Measurements from ENCODE around the gene ME3.

ME3 gene

GRCh38 chr11:86506235-86506634 lies 166.2 kb downstream of the ME3 start:
- no peak overlapping the region for H3K4me3 ChIP-seq (ENCODE audit: control insufficient read depth, low read depth, low read length)
- no peak for TF ChIP-seq CTCF (IDR thresholded peaks at IDR 0.05; ENCODE audit: control insufficient read depth, insufficient read depth, low read depth, low read length, missing control alignments)
- no peak for DNase-seq (ENCODE audit: low read depth)

GRCh38 chr11:86503131-86503530 lies 169.3 kb downstream of the ME3 start:
- no peak for TF ChIP-seq CTCF (IDR thresholded peaks at IDR 0.05; ENCODE audit: control insufficient read depth, insufficient read depth, low read depth, low read length, missing control alignments)
- no peak for DNase-seq (ENCODE audit: low read depth)
- H3K4me3 ChIP-seq (ENCODE audit: control insufficient read depth, low read depth, low read length), result no peak overlapping the region

DNA sequence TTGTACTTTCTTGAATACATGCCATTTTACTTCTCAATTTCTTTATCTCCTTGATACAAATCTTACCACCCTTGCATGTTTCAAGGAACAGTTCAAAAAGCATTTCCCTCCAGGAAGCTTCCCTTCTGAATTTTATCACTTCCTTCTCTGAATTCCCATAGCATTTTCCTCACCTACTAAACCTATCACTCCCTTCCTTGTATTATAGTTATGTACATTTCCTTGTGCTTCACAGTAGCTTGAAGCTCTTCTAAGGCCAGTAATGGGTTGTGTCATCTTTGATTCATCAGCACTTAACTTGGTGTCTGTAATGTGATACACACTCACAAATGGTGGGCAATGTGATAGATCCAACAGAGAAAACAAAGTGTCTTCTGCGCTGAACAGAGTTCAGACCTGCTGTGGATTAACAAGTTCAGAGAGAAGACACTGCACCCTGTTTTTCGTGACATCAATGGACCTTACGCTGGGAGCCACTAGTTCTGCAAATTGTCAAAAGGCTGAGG lies 170.2 kb downstream of the ME3 start:
- TF ChIP-seq CTCF (IDR thresholded peaks at IDR 0.05; ENCODE audit: control insufficient read depth, insufficient read depth, low read depth, low read length, missing control alignments), result no peak

DNA sequence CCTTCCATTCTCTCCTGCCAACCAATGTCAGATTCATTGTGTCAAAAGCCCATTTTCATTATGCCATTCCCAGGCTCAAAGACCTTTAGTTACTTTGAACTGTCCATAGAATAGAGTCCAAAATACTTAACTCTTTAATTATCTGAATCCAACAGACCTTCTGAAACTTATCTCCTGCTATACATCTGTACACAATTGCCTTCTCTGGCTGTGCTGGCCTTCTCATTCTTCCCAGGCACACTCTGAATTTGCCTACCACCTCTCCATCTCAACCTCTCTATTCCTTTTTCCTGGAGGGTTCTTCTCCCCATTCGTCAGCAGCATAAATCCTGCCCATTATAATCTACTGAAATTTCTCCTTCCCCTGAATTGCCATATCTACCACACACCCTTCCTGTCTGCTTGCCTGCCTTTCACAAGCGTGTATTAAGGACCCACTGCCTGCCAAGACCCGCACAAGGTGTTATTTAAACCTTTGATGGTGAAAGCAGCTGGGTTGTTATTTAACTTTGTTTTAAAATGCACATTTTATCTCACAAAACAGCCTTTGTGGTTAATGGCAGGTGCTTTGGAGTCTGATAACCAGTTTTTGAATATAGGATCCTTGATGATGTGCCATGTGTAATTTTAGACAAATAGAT lies 171.8 kb downstream of the ME3 start:
- no peak for DNase-seq (ENCODE audit: low read depth)
- no peak overlapping the region for H3K4me3 ChIP-seq (ENCODE audit: control insufficient read depth, low read depth, low read length)

More for the DNA sequence above, 170.2 kb downstream of the ME3 start:
- DNase-seq (ENCODE audit: low read depth), result no peak
- H3K4me3 ChIP-seq (ENCODE audit: control insufficient read depth, low read depth, low read length), result no peak overlapping the region

DNA sequence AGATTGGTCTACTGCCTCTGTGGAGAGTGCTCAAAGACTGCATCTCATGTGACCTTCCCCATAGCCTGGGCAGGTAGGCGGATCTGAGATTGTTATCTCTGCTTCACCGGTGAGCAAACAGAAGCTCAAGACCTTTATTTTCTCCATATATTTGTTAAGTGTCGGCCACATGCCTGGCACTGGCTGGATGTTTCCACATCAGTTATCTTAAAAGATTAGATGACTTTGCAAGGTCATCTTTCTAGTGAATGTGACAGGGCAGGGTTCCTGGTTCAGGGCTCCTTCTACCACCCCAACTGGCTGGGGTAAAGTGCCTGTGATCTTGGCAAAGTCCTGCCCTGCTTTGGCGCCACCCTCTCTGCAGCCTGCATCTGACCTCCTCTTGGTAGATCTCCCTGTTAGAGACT lies 172.7 kb downstream of the ME3 start:
- no peak for TF ChIP-seq CTCF (IDR thresholded peaks at IDR 0.05; ENCODE audit: control insufficient read depth, insufficient read depth, low read depth, low read length, missing control alignments)
- DNase-seq (ENCODE audit: low read depth), result no peak
- H3K4me3 ChIP-seq (ENCODE audit: control insufficient read depth, low read depth, low read length), result no peak overlapping the region

More for the DNA sequence above, 171.8 kb downstream of the ME3 start:
- TF ChIP-seq CTCF (IDR thresholded peaks at IDR 0.05; ENCODE audit: control insufficient read depth, insufficient read depth, low read depth, low read length, missing control alignments), result no peak

DNA sequence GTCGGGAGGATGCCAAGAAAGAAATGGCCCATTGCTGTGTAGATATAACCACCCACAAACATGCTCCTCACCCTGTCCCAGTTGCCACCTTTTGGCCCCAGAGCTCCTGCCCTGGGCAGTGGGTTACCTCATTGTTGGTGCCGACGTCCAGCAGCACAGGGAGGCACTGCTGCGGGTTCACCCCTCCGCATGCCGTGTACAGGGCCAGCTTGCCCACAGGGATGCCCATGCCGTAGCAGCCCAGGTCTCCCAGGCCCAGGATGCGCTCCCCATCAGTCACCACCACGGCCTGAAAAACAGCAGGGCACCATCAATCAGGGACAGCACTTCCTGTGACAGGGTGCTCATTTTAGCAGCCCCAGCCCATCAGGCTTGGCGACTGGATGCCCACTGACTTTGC lies 174.6 kb downstream of the ME3 start:
- TF ChIP-seq CTCF (IDR thresholded peaks at IDR 0.05; ENCODE audit: control insufficient read depth, insufficient read depth, low read depth, low read length, missing control alignments), result no peak
- no peak overlapping the region for H3K4me3 ChIP-seq (ENCODE audit: control insufficient read depth, low read depth, low read length)
- no peak for DNase-seq (ENCODE audit: low read depth)

All from AG09309 (cell line).